ENCODE data around the gene RHOH.

RHOH gene

DNA sequence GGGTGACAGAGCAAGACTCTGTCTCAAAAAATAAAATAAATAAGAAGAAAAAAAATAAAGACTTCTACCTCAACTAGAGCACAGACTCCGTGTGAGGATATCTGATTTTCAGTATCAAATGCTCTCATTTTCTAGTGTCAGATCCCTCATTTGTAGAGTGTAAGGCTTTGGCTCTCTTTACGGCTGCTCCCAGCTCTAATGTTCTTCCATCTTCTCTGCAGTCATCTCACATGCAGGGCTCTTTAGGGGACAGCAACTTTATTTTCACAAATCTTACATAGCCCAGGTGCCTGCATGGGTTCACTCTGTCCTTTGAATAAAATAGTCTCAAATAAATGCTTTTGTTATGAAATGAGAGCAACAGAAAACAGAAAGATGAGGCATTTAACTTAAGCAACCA, 19.2 kb upstream of the RHOH start:
- H3K4me3 ChIP-seq (ENCODE audit: low read length), result no peak overlapping the region
- no peak overlapping the region for H3K27ac ChIP-seq (ENCODE audit: low read depth, low read length)
- no peaks in the 10 kb centered on the region for H3K27me3 ChIP-seq (ENCODE audit: control insufficient read depth, insufficient read depth, low read length)
- no peaks in the 10 kb centered on the region for H3K36me3 ChIP-seq (ENCODE audit: control insufficient read depth, insufficient read depth, low read length)
- H3K4me1 ChIP-seq (ENCODE audit: control insufficient read depth, insufficient read depth, low read length), result no peaks in the 10 kb centered on the region
- no peak overlapping the region for H3K9ac ChIP-seq (ENCODE audit: low read length)

DNA sequence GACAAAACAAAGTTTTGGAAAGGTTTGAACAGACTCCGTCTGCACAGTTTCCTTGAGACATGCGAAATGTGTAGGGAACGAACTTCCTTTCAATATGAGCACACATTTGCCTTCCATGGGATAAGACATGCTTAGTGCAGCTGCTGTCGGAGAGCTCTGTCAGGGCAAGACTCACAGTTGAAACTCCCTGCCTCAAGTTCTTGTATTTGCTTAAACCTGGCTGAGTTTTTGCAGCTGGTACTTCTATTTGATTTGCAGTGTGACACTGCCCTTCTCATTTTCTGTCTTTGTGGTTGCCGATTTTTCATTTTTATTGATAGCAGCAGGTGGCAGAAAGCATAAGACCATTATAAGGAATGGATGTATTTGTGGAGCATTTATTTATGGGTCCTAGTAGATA, 18.2 kb upstream of the RHOH start:
- Histone ChIP-seq H3K27ac (ENCODE audit: low read depth, low read length) (no peak overlapping the region), H3K9ac (ENCODE audit: low read length) (no peak overlapping the region), H3K4me3 (ENCODE audit: low read length) (no peak overlapping the region), H3K27me3 (ENCODE audit: control insufficient read depth, insufficient read depth, low read length) (no peaks in the 10 kb centered on the region), H3K4me1 (ENCODE audit: control insufficient read depth, insufficient read depth, low read length) (no peaks in the 10 kb centered on the region), H3K36me3 (ENCODE audit: control insufficient read depth, insufficient read depth, low read length) (no peaks in the 10 kb centered on the region)

DNA sequence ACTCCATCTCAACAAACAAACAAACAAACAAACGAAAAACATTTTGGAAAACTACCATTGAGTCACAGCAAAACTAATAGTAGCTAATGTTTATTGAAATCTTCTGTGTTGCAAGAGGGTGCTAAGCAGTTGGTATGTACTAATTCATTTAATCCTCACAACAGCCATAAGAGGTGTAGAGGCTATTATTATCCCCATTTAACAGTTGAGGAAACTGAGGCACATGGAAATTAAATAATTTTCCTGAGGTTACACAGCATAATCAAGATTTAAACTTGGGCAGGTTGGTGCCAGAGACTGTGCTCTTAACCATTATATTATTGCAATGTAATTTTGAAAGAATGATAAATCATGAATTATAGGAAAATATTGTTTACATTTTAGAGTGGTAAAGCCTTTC, 17.5 kb upstream of the RHOH start:
- Histone ChIP-seq H3K4me1 (ENCODE audit: control insufficient read depth, insufficient read depth, low read length) (no peaks in the 10 kb centered on the region), H3K4me3 (ENCODE audit: low read length) (no peak overlapping the region), H3K27ac (ENCODE audit: low read depth, low read length) (no peak overlapping the region), H3K27me3 (ENCODE audit: control insufficient read depth, insufficient read depth, low read length) (no peaks in the 10 kb centered on the region), H3K36me3 (ENCODE audit: control insufficient read depth, insufficient read depth, low read length) (no peaks in the 10 kb centered on the region), H3K9ac (ENCODE audit: low read length) (no peak overlapping the region)

DNA sequence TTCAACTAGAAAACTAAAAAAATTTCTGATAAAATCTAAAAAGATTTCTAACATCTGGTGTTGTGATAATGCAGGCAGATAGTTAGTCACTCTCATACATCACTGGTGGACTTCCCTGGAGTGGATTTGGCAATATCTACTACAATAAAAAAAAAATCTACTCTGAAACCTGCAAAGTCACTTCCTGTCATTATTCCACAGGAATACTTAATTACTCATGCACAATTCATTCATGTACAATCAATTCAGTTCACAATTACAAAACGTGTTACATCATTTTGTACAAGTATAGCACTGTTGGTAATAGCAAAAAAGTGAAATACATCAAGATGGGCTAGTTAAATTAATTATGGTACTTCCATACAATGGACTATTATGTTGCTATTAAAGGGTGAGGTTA, 16.5 kb upstream of the RHOH start:
- Histone ChIP-seq H3K27me3 (ENCODE audit: control insufficient read depth, insufficient read depth, low read length) (no peaks in the 10 kb centered on the region), H3K36me3 (ENCODE audit: control insufficient read depth, insufficient read depth, low read length) (no peaks in the 10 kb centered on the region), H3K27ac (ENCODE audit: low read depth, low read length) (no peak overlapping the region), H3K9ac (ENCODE audit: low read length) (no peak overlapping the region), H3K4me3 (ENCODE audit: low read length) (no peak overlapping the region), H3K4me1 (ENCODE audit: control insufficient read depth, insufficient read depth, low read length) (no peaks in the 10 kb centered on the region)

DNA sequence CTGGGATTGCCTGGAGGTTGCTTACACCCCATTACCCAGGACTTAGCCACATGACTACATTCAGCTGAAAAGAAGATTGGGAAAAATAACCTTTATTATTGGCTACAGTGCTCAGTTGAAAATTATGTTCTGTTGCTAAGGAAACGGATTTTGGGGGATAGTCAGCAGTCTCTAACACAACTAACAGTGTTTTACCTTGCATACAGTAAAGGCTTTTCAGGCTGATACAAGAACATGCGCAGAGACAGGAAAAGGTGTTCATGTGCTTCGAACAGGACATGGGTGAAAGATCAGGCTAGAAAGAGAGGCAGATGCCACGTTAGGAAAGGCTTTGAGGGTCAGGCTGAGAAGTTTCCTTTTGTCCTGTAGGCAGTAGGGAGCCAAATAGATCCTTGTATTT, 14.8 kb upstream of the RHOH start:
- Histone ChIP-seq H3K27ac (ENCODE audit: low read depth, low read length) (no peak overlapping the region), H3K9ac (ENCODE audit: low read length) (no peak overlapping the region), H3K36me3 (ENCODE audit: control insufficient read depth, insufficient read depth, low read length) (no peaks in the 10 kb centered on the region), H3K4me3 (ENCODE audit: low read length) (no peak overlapping the region), H3K4me1 (ENCODE audit: control insufficient read depth, insufficient read depth, low read length) (no peaks in the 10 kb centered on the region), H3K27me3 (ENCODE audit: control insufficient read depth, insufficient read depth, low read length) (no peaks in the 10 kb centered on the region)

DNA sequence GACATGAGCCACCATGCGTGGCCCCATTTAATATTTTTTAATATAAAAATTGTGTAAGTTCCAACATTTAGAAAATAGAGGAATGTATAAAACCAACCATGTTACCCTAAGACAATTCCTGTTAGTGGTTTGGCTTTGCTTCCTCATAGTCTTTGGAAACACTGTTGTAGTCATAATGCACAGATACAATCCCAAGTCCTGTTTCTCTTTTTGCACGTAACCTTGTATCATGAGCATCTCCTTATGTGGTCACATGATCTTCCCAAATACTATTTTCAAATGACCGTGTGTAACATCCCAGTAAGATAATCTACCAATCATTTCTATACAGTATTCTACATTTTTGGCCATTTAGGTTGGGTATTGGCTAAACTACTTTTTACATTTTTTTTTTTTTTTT, 13.9 kb upstream of the RHOH start:
- H3K4me1 ChIP-seq (ENCODE audit: control insufficient read depth, insufficient read depth, low read length), result no peaks in the 10 kb centered on the region
- H3K36me3 ChIP-seq (ENCODE audit: control insufficient read depth, insufficient read depth, low read length), result no peaks in the 10 kb centered on the region
- H3K27me3 ChIP-seq (ENCODE audit: control insufficient read depth, insufficient read depth, low read length), result no peaks in the 10 kb centered on the region
- H3K9ac ChIP-seq (ENCODE audit: low read length), result no peak overlapping the region
- no peak overlapping the region for H3K27ac ChIP-seq (ENCODE audit: low read depth, low read length)
- H3K4me3 ChIP-seq (ENCODE audit: low read length), result no peak overlapping the region

DNA sequence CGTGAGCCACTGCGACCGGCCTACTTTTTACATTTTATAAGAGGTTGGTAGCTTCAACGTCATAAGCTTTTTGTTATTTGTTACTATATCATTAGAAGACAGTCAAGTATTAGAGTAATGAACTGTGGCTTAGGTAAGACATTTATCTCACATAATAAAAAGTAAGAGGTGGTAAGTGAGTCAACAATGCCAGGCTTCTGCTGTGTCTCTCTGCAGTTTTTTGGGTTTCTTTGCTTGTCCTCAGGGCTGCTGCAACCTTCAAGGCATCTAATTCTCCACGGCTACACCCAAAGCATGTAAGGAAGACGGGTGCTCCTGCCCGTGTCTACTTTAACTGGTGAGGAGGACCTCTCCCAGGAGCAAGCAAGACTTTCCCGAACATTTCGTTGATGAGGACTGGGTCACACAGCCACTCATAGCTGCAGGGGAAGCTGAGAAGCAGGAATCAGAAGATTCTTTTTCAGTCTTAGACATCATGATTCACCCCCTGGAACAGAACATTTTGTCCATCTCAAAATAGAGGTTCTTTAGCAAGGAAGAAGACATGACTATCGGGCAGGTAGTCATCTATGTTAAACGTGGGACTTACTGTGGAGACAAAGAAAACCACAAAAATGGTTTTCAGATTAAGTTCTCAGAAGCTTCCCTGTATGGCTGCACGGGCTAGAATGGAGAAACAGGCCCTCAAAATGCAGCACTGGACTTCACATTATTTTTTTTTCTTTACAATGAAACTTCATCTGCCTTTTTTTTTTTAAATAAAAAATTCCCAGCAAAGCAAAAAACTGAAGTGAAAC, 13.0 kb upstream of the RHOH start:
- no peak overlapping the region for H3K4me3 ChIP-seq (ENCODE audit: low read length)
- no peaks in the 10 kb centered on the region for H3K36me3 ChIP-seq (ENCODE audit: control insufficient read depth, insufficient read depth, low read length)
- no peaks in the 10 kb centered on the region for H3K27me3 ChIP-seq (ENCODE audit: control insufficient read depth, insufficient read depth, low read length)
- no peak overlapping the region for H3K9ac ChIP-seq (ENCODE audit: low read length)
- H3K27ac ChIP-seq (ENCODE audit: low read depth, low read length), result no peak overlapping the region
- no peaks in the 10 kb centered on the region for H3K4me1 ChIP-seq (ENCODE audit: control insufficient read depth, insufficient read depth, low read length)

DNA sequence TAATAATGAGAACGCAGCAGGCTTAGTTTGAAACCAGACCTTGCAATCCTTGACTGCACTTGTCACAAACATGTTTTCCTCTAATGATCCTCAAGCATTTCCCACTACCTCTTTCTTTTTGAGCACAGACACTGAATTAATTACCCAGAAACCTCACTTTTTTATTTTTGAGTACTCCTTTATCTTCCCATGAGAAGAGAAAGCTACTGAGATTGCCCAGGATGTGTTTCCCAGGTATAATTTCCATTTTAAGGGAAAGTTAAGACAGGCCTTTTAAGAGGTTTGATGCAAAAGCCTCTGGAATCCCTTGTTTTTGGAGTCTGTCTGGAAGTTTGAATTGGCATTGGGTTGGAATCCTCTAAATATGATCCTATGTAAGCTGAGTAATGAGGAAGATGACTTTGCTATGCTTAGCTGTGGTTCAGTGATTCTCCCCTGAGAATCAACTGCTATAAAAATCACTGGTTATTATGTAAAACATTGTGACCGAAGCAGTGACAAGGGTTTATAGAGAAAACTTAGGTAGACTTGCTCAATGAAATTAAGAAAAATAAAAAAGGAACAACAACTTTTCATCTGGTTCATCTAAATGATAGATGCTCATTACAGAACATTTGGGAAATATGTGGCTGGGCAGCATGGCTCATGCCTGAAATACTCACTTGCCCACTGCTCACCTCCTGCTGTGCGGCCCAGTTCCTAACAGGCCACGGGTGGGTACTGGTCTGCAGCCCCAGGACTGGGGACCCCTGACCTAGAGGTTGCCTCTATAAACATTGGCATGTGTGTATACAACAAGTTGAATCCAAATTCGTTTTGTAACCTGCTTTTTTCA, 10.8 kb upstream of the RHOH start:
- Histone ChIP-seq H3K27ac (ENCODE audit: low read depth, low read length) (no peak overlapping the region), H3K9ac (ENCODE audit: low read length) (no peak overlapping the region), H3K36me3 (ENCODE audit: control insufficient read depth, insufficient read depth, low read length) (no peaks in the 10 kb centered on the region), H3K27me3 (ENCODE audit: control insufficient read depth, insufficient read depth, low read length) (no peaks in the 10 kb centered on the region), H3K4me3 (ENCODE audit: low read length) (no peak overlapping the region), H3K4me1 (ENCODE audit: control insufficient read depth, insufficient read depth, low read length) (no peaks in the 10 kb centered on the region)

DNA sequence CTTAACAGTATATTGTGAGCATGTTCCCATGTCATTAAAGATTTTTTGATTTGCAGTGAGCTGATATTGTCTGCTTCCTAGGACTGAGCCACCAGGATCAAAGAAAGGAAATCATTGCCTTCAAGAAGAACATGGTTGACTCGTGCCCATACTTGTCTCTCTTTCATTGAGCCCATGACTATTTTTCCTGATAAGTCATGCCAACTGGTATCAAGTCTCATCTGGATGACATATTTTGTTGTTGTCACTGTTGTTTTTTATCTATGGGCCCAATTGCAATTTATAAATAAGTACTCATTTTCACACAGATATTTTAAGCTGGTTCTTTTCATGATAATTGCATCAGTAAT, 10.2 kb upstream of the RHOH start:
- no peak overlapping the region for H3K4me3 ChIP-seq (ENCODE audit: low read length)
- no peaks in the 10 kb centered on the region for H3K4me1 ChIP-seq (ENCODE audit: control insufficient read depth, insufficient read depth, low read length)
- no peaks in the 10 kb centered on the region for H3K36me3 ChIP-seq (ENCODE audit: control insufficient read depth, insufficient read depth, low read length)
- no peak overlapping the region for H3K27ac ChIP-seq (ENCODE audit: low read depth, low read length)
- no peak overlapping the region for H3K9ac ChIP-seq (ENCODE audit: low read length)
- no peaks in the 10 kb centered on the region for H3K27me3 ChIP-seq (ENCODE audit: control insufficient read depth, insufficient read depth, low read length)

DNA sequence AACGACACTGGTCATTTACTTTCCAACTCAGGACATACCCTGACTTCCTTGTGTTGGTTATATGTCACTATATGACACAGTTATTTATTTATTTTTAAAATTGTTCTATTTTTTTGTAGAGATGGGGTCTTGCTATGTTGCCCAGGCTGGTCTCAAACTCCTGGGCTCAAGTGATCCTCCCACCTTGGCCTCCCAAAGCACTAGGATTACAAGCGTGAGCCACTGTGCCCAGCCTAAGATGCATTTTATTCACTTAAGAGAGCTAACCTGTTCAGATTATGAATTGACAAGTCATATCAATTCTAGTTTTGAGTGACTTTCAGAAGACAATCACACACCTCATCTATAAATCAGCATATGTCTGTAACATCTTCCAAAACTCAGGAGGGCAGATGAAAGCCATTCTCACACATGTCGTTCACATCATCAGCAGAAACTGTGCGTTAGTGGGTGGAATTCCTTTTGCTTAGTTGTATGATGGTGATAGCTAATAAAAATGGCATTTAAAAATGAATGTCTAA, 9.4 kb upstream of the RHOH start:
- Histone ChIP-seq H3K27ac (ENCODE audit: low read depth, low read length) (no peak overlapping the region), H3K4me1 (ENCODE audit: control insufficient read depth, insufficient read depth, low read length) (no peaks in the 10 kb centered on the region), H3K9ac (ENCODE audit: low read length) (no peak overlapping the region), H3K27me3 (ENCODE audit: control insufficient read depth, insufficient read depth, low read length) (no peaks in the 10 kb centered on the region), H3K36me3 (ENCODE audit: control insufficient read depth, insufficient read depth, low read length) (no peaks in the 10 kb centered on the region), H3K4me3 (ENCODE audit: low read length) (no peak overlapping the region)

DNA sequence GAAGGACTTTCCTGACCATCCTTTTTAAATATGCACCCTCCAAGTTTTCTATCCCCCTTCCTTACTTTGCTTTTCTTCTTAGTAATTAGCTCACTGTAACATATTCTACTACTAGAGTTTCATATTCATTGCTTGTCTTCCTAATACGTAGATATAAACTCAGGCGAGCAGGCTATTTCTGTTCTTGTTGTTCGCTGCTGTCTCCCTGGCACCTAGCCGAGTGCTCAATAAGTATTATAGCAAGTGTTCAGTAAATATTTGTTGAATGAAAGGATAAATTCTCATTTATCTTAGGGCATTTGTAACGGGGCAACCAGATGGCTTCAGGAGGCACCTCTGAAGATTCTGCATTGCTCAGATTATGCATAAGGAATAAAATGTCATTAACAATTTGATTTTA, 6.8 kb upstream of the RHOH start:
- no peak overlapping the region for H3K4me3 ChIP-seq (ENCODE audit: low read length)
- no peaks in the 10 kb centered on the region for H3K36me3 ChIP-seq (ENCODE audit: control insufficient read depth, insufficient read depth, low read length)
- H3K27me3 ChIP-seq (ENCODE audit: control insufficient read depth, insufficient read depth, low read length), result no peaks in the 10 kb centered on the region
- no peak overlapping the region for H3K9ac ChIP-seq (ENCODE audit: low read length)
- no peaks in the 10 kb centered on the region for H3K4me1 ChIP-seq (ENCODE audit: control insufficient read depth, insufficient read depth, low read length)
- no peak overlapping the region for H3K27ac ChIP-seq (ENCODE audit: low read depth, low read length)

DNA sequence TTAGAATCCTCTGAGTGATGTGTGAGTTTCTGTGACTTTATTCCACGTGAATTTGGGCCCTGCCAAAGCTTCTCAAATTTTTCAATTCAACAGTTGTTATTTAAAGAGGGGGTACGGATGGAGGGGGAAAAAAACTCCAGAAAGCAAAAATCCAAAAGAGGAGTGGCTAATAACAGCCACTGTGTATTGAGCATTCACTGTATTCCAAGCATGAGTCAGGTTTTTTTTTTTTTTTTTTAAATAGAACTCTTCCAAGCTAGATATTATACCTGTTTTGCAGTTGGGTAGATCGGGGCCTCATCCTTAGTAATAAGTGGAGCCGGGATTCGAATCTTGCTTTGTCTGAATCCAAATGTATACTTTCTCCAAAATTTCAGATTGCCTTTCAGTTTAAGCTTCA, 6.4 kb upstream of the RHOH start:
- no peak overlapping the region for H3K4me3 ChIP-seq (ENCODE audit: low read length)
- no peaks in the 10 kb centered on the region for H3K36me3 ChIP-seq (ENCODE audit: control insufficient read depth, insufficient read depth, low read length)
- H3K9ac ChIP-seq (ENCODE audit: low read length), result no peak overlapping the region
- H3K4me1 ChIP-seq (ENCODE audit: control insufficient read depth, insufficient read depth, low read length), result no peaks in the 10 kb centered on the region
- no peaks in the 10 kb centered on the region for H3K27me3 ChIP-seq (ENCODE audit: control insufficient read depth, insufficient read depth, low read length)
- no peak overlapping the region for H3K27ac ChIP-seq (ENCODE audit: low read depth, low read length)

All from rectal smooth muscle tissue (tissue), 1 donor.